NCI-H446 treated with DMSO at 0.1 percent for 48 hours (cell line): ENCODE measurements around the gene GRID1.

Experiments
- DNase-seq: peaks from one replicate; lab custom pipeline; 2025; lab: John Stamatoyannopoulos, UW

Gene GRID1

GRCh38 chr10:86062198-86062550 lies 304.4 kb downstream of the GRID1 start:
- DNase-seq: no peak

DNA sequence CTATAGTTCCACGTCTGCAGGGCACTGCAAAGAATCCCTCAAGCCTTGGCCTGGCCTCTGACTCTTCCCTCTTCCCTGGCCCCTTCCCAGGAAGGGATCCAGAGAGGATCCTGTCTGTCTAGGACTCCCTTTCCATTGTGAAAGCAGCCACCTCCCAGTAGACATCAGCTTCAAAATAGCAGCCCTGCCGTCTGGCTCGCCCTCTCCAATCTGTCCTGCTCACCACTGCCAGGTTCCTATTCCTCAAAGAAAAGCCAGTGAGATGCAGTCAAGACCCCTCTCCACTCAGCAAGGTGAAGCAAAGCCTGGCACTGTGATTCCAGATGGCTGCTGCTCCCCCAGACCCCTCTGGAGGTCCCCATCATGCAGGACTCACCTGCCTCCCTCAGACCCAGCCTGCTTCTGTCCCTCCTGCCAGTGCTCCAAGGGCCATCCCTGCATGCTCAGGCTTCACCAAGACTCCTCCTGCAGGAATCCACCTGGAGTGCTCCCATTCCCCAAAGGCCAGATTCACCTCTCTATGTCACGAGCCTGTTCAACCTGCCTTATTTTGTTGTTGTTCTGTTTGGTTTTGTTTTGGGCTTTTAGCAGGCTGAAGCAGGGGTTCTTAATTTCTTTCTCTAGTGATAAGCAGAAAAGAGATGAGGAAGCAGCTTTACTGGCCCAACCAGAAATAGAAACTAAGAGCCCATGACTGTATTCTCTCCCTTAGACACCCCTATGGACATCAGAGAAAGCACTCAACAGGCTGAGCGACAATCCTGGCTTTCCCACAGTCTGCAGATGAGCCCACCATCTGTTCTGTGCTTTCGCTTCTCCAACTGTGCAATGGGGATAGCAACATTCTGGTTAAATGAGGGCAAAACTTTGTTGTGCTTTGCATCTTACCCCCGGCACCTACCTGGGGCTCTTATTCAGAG lies 305.1 kb downstream of the GRID1 start:
- no peak for DNase-seq

- DNase-seq: no peak
These were observed 306.0 kb downstream of the GRID1 start for GRCh38 chr10:86060386-86061277.

GRCh38 chr10:86059892-86060291 lies 306.7 kb downstream of the GRID1 start:
- no peak for DNase-seq

- DNase-seq: no peak
These were observed 307.6 kb downstream of the GRID1 start for GRCh38 chr10:86058964-86059363.

DNA sequence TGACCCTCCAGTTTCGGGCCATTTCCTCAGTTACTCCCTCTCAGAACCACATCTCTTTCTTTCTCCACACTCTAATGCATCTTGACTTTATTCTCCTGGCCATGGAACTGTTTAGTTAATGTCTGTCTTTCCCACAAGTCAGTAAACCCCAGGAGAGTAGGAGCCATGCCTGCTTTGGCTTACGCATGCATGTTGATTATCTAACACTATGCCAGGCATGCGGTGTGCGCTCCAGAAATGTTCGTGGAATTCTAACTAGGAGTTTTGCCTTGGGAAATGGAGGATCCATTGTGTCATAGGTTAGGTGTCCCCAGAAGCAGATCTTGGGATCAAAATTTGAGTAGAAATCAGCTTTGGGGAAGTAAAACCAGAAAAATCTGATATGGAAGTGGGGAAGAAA lies 308.9 kb downstream of the GRID1 start:
- no peak for DNase-seq

DNA sequence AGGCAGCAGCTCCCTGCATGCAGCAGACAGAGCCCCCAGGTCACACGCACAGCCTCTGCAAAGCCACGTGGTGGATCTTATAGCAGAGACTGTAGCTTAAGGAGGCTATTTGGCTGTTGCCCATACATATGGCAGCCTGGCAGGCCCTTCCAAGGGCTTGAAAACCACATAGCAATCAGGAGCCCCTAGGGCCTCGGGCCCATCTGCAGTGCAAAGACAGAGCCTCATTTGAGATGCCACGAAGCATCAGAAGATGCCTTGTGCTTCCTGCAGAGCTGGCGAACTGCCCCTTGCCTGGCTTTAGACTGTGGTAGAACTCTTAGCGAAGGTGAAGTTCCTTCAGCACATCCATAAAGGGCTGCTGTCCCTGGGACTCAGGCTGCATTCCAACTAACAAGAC lies 309.9 kb downstream of the GRID1 start:
- peak; percentile 28 for DNase-seq

DNA sequence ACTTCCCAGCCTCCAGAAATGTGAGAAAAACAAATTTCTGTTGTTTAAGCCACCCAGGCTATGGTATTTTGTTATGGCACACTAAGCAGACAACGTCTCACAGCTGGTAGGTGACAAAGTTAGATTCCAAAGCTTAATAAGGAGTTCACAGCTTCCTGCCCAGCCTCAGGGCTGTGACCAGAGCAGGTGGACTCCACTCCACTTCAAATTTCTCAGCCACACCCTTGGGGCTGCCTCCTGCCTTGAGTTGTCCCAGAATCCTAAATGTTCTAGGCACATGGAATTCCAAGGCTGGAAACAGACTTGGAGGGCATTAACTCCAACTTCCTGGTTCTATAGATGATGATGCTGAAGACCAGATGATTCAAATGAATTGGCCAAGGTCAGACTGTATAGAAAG lies 310.7 kb downstream of the GRID1 start:
- no peak for DNase-seq

- DNase-seq: no peak
These were observed 312.9 kb downstream of the GRID1 start for GRCh38 chr10:86053675-86054074.

DNA sequence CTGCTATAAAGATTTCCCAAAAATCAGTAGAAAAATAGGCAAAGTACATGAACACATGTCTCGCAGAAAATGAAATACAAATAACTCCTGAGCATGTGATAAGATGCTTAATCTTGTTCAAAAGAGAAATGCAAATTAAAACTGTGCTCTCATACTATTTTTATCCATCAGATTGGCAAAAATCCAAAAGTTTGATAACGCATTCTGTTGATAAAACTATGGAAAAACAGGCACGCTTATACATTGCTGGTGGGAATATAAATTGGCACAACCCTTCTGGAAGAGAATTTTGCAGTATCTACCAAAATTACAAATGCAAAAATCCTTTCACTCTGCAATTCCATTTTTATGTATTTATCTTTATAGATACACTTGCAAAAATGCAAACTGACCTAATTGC lies 315.0 kb downstream of the GRID1 start:
- no peak for DNase-seq

GRCh38 chr10:86049442-86049841 lies 317.2 kb downstream of the GRID1 start:
- DNase-seq: no peak

DNA sequence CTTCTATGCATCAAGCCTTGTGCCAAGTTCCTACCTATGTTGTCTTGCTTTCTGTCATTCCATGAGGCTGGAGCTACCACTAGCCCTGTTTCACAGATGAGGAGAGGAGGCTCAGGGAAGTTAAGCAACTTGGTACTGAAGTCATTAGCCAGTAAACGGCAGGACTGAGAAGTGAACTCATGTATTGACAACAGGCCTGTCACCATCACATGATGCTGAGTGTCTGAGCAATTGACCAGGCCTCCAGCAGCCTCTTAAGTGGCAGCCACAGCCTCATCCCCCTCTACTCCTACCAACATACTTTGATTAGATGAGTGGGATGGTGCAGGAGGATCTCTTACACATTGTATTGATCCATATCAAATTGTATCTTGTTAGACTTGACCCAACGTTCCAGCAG lies 317.6 kb downstream of the GRID1 start:
- no peak for DNase-seq

DNA sequence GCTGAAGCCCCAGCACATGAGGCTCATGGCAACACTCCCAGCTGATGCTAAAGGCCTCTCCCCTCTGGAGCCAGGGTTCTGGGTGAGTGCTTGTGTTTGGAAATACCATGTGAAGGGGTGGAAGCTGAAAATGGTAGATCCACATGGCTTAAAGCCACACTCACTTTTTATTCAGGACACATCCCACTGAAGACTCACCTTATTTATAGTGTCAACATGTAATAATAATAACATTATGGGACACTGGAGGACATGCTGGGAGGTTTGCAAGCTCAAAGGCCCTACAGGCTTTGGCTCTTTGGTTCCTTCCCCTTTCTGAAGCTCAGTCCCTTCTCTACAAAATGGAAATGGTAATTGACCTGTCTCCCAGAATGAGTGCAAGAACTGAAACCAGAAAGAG lies 318.0 kb downstream of the GRID1 start:
- no peak for DNase-seq

- no peak for DNase-seq
These were observed 319.0 kb downstream of the GRID1 start for GRCh38 chr10:86047588-86047987.

- no peak for DNase-seq
These were observed 319.6 kb downstream of the GRID1 start for GRCh38 chr10:86046845-86047460.

- DNase-seq: no peak
These were observed 320.7 kb downstream of the GRID1 start for GRCh38 chr10:86045896-86046295.

GRCh38 chr10:86044029-86044428 lies 322.6 kb downstream of the GRID1 start:
- no peak for DNase-seq

- DNase-seq: no peak
These were observed 323.4 kb downstream of the GRID1 start for GRCh38 chr10:86043236-86043635.

GRCh38 chr10:86042161-86042560 lies 324.4 kb downstream of the GRID1 start:
- no peak for DNase-seq

DNA sequence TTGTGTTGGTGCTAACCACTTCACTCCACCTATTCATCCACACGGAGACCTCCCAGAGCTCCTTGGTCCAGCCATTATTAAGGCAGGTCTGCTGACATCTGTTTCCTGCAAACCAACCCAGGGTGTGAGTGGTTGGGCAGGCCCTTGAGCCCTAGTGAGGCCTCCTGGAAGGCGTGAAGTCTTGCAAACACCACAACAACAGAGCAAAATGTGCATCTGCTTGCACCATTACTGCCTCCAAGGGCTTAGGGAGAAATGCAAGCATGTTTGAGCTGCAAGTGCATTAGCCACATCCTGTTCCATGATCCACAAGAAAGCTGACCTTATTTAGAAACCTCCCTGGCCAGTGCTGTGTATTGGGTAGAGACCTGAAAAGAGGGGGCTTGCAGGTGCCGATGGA lies 325.5 kb downstream of the GRID1 start:
- no peak for DNase-seq

DNA sequence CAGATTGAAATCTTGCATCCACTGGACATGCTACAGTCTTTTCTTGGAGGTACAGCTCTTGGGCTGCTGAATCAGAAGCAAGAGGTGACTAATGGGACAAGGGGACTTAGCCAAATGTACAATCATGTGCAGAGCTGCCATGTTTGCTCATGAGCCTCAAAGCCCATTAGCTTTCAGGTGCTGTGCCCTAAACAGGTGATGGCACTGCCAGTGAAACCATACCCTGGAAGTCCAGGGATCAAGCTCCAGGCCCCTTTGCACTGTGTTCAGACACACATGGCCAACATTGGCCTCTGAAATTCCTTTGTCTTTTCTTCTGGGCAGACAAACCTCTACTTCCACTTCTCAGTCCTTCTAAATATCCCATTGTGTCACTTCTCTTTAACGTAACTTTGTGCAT lies 328.2 kb downstream of the GRID1 start:
- no peak for DNase-seq

GRCh38 chr10:86037096-86037495 lies 329.5 kb downstream of the GRID1 start:
- DNase-seq: no peak

DNA sequence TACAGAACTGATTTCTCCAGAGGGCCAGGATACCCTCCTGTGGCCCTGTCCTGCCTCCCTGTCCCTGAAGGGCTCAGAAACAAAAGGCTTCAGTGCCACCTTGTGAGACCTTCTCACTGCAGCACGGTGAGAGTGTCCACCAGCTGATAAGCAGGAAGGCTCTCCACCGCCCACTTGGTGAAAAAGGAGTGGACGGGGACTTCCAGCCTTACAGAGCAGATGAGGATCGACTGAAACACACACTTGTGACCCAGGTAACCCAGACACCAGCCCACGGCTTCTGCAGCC lies 330.1 kb downstream of the GRID1 start:
- DNase-seq: no peak
